NCI-H524 treated with DMSO at 0.1 percent for 48 hours (cell line): ENCODE measurements around the gene CCNQ.
A peak's percentile ranks its signal among the peaks of the same experiment; 100 is the strongest.

Source experiments
- DNase-seq: peaks from one replicate; lab custom pipeline; 2025; lab: John Stamatoyannopoulos, UW

CCNQ gene

DNA sequence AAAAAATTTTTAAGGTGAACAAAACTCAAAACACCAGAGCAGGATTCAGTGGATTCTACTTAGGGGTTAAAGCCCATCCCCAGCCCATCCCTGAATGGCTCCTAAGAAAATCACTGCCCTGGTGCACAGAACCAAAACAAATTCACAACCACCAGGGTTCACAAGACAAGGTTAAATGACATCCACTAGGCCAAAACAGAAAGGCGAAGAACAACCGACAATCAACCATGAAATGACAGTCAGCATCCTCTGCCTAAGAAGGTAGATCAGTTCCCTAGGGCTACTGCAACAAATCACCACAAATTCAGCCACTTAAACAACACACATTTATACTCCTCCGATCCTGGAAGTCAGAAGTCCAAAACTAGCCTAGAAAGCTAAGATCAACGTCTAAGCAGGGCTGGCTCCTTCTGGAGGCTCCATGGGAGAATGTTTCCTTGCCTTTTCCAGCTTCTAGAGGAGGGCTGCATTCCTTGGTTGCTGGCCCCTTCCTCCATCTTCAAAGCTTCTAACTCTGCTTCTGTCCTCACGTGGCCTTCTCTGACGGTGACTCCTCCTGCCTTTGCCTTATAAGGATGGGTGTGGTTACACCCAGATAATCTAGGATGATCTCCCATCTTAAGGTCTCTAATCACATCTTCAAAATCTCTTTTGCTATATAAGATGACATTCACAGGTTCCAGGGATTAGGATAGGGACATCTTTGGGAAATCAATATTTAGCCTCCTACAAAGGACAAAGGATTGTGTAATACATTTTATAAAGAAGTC, 1.8 kb downstream of the CCNQ start:
- DNase-seq = no peak

DNA sequence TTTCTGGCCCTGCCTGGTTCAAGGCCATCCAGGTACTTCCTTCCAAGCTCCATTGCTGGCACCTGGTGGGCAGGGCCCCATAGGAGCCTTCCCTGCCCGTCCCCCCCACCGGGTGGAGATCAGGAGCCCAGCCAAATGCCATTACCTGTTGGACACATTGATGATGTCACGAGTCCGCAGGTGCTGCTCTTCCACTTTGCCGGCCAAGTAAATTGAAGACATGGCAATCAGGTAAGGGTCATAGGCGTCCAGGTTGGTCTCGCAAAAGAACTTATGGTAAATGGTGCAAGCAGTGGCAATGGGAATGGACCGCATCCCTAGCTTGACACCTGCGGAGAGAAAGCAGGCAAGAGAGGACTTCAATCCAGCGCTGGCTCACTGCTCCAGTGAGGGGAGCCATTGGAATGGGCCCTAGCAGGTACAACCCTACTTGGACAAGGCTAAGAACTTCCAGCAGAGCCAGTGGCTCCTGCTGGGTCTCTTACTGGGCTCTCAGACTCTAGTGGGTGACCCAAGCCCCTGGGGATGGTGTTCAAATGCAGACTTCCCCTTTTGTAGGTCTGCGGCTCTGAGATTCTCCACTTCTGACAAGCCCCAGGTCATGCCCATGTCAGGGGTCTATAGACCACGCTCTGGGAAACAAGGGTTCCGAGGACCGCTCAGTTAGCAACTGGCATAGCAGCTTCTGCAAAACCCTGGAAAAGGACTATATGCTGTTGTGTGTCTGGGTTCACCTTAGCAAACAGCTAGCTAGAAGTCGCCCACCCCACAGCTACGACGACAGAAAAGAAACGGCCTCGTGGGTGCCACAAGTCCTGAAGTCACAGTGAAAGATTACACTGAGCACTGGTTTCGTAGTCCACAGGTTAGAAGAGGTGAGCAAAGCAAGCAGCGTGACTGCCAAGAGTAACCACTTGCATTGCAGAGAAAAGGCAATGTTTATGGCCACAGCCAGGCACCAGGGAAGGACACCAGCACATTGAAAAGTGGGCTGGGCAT, 2.8 kb downstream of the CCNQ start:
- DNase-seq = no peak

DNA sequence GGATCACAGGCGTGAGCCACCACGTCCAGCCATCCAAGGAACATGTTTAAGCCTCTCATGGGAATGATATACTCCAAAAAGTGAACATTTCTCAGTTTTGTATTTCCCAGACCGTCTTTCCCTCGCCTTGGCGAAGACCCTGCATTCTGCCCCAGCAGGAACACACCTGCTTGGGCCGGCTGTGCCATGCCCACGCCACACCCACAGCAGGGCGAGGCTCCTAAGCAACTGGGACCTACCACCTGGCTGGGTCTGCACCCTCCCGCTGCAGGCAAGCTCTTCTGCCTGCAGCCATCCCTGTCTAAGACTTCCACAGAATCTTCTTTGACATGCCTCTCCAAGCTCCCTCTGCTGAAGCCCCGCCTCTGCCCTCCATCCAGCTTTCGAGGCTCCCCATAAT, 3.6 kb downstream of the CCNQ start:
- DNase-seq = no peak

DNA sequence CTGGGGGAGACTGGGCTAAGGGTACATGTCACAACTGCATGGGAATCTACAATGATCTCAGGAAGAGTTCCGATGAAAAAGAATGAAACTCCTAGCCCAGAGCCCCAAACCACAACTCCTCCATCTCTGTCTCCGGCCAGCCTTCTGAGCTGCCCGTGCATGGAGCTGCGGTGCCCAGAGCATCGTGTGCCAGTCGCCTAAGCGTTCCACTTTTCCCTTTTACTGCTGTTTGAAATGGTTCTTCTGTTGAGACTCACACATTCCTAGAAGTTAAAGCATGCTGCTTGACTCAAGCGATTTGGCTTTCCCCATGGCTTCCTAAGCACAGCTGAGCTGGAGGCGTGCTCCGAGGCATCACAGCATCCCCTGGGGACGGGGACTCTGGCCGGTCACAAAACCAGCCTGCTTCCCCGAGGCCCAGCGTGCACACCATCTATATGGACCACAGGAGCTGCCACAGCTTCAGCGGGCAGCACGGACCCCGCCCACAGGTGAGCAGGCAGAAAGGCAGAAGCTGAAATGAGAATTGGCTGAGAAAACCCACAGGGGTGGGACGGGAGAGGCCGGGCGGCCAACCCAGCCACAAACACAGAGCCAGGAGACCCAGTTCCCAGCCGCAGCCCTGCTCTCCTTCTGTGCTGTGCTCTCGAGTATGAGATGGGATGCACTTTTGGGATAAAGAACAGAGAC, 5.0 kb downstream of the CCNQ start:
- DNase-seq = no peak

DNA sequence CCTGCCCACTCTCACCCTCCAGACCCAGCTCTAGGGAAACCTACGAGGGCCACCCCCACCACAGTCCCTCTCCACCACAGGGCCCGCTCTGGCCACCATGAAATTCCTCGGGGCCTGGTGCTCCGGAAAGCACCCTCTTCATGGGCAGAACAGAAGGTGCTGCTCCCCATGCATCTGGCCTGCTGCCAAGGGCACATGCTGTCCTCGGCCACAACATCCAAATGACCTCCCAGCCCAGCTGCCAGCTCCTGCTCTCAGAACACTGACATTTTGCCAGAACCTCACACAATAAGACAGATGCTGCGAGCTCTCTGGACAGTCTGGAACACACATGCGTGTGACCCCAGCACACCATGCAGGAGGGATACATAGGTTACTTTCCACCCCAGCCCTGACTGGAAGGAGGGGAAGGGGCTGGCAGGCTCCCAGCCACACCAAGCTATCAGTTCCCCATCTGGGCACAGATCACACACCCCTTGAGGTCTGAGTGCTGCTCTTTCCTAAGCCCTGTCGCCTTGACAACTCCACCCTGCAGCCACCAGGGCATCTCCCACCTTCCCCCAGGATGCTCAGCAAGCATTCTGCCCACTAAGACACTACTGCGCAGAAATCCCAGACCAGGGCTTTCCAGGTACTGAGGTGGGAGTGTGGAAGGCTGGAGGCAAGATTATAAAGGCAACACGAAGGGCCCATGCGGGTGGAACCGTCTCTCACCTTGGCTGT, 5.8 kb downstream of the CCNQ start:
- peak; percentile 89 for DNase-seq

DNA sequence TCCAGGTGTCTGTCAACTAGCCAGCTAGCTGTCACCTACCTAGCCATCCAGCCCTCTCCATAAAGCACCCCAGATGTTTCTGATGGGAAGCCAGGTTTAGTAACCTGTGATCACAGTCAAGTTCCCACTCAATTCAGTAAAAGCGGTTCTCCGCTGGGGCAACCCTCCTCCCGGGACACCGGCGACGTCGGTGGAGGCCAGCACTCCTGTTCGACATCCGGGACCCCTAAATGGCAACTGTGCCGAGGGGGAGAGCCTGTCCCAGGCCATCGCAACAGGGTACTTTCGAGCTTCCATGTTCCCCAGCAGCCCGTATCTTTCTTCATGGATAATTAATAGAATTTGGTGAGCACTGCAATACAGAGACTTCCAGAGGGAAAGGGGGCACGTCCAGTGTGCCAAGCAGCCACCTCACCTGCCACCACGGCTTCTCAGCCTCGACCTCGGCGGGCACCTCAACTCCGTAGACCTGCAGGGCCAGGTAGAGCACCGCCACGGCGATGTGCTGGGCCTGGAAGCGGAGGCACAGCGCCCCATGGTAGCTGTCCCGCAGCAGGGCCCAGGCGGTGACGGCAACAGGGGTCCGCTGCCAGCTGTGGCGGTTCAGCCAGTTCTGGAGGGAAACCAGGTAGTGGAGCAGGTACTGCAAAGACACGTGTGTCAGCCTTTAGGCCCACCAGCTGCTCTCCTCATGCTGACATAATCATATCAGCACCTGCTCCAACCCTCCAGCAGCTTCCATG, 6.7 kb downstream of the CCNQ start:
- no peak for DNase-seq

DNA sequence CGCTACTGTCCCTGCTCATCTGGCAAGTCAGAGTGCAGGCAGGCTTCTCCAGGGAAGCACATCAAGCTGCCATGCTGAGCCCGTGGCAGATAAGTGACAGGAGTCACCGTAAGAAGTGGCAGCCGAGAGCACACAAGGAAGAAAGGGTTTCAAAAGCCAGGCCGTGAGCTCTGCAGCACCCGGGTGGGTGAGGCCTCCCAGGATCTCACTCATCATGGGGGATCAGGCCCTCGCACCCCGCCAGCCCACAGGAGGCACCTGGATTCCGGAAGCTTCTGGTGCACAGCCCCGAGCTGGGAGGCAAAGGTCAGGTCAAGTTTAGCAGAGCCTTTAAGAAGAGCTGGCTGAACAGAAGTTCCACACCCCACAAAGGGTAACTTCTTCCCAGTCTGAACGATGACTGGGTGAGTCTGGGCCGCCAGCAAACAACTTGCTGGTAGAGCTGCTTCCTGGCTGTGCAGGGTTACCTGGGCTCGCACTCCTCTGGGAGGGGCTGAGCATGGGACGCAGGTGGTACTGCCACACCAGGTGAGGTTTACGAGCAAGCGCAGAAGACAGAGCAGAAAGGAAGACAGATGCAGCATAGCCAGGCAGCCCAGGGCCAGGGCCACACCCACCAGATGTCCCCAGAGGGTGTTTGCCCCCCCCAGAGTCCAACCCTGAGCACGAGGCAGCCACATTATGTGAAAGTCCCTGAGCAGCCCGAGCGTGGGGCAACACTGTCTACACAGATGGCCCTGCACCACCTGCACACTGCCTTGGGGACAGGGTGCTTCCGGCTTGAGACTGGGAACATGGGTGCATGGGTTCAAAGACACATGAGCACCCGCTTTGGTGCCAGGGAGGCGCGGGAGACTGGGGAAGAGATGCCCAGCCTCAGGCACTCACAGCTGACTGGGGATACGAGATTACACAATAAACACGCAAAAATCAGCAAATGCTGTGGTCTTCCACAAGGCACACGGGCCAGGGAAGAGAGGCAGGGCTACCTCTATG, 7.7 kb downstream of the CCNQ start:
- peak; percentile 42 for DNase-seq

DNA sequence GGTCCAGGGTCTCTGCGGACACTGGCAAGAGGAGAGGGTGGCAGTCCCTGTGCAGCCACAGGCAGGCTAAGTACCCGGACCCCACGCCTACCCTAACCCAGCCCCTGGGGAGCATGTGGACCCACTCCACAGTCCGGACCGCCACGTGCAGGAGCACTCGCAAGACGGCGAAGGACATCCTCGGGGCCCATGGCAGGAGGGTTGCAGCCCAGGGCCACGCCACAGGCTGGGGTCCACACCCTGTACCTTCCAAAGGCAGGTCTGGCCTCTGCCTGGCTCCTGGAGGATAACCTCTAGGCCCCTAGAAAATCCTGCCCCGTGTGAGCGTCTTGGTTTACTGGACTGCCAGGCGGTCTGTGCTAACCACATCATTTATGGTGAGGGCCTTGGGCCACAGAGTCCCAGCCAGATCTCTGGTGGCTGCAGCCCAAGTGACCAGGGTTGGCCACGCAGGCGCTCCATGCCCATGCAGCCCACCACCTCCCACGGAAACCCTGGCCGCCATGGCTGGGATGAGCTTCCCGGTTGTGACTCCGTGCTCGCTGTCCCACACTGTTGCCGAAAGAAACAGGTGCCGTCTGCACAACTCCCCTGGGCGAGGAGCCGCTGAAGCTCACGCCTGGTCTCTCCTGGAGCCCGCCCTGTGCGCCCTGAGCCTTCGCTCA, 10.0 kb downstream of the CCNQ start:
- no peak for DNase-seq

DNA sequence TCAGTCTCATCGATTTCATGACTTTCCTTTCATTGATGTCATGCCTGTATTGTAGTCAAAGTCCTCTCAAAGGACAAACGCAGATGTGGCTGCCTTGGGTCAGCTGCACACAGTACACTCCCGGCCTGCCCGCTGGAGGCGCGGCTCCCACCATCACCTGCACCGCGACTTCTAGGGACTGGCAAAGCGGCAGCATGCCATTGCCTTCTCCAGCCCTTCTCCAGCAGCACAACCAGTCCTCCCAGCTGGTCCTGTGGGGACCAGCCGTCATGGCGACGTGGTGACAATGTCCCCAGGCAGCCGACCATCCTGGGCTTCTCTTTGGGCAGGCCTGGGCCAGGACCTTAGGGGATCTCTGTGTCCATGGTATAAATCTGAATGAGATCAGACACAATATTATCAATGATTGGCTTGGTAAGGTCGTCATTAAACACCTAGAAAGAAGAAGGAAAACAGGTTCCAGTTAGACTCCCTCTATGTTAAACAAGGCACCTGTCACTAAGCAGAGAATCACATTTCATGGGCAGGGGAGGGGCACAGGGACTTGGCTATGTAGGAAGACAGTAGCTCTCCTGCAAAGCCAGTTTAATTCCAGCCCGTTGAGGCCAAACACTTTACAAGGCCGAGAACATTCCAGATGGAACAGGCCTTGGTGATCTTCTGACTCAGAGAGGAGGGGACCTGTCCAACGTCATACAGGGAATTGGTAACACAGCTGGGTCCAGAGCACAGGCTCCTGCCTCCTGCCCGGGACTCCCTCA, 10.7 kb downstream of the CCNQ start:
- no peak for DNase-seq

DNA sequence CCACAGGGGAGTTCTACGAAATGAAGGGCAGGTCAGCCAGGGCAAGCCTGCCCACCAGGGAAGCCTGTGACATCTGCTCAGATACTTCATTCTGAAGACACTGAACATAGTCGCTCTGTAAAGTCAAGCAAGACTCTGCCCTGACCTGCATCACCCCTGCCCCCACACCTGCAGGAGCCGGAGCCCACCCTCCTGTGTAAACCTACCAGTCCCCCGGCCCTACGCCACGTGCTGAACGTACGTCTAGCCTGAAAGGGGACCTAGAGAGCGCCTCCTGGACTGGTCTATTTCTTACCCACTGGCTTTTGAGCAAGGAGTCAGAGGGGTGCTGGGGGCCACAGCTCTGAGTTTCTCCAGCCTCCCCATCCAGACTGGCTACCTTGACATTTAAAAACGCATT, 11.6 kb downstream of the CCNQ start:
- no peak for DNase-seq

DNA sequence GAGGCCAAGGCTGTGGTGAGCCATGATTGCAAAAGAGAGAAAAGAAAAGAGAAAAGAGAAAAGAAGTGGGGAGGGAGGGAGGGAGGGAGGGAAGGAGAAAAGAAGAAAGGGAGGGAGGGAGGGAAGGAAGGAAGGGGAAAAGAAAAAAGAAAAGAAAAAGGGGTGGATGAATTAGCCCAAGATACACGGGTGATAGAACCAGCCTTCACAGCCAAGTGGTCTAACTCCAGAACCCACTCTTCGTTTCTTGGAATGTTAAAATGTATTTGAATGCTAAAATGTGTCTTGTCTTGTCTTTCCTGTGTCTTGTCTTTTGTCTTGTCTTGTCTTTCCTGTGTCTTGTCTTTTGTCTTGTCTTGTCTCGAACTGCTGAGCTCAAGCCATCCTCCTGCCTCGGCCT, 13.1 kb downstream of the CCNQ start:
- DNase-seq = no peak

DNA sequence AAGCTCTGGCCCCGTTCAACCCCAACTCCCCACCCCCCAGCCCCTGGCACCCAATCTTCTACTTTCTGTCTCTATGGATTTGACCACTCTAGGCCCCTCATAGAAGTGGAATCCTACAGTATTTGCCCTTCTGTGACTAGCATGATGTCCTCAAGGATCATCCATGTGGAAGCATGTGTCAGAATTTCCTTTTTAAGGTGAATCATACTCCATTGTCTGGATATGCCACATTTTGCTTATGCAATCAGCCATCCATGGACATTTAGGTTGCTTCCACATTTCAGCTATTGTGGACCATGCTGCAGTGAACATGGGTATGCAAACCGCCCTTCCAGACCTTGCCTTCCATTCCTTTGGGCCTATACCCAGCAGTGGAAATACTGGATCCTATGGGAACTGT, 15.5 kb downstream of the CCNQ start:
- DNase-seq = no peak

DNA sequence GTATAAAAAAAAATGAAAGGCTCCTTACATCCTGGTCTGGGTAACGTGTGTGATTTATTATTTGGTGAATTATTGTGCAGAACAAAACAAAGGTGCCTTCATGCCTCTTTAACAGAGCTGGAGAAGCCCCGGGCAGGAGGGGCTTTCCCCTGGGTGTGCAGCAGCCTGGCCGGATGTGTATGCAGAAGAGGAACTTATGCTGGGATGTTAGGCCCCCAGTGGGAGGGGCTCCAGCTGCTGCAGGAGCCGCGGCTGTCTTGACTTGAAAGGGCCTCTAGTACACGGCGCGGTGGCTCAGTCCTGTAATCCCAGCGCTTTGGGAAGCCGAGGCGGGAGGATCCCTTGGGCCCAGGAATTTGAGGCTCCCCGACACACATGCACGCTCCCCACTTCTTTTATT, 16.0 kb downstream of the CCNQ start:
- DNase-seq = peak; percentile 44

DNA sequence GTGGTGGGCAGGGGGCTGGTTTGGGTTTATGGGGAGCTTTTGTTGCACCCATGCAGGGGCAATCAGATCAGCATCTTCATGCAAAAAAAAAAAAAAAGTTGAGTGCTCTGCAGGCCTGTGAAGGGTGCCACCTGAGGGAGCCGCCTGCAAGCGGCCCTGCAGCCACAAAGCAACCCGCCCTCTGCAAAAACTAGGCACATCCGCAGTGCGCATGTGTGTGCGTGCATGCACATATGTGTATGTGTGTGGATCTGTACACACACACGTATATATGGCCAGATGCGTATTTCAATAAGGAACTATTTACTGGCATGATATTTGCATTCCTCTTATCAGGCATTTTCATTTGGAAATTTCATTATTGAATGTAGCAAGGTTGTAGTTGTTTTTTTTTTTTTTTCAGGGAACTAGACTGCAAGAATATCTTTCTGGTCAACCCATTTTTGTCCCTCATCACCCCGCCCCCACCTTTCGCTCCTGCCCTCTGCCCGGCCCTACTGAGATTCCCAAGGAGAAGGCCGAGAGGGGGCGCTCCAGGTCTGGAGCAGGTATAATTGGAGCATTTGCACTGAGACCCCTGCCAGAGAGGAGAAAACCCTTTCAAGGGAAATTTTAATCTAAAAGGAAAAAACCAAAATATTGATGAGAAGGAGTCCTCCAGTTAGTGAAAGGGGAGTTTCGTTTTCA, 18.1 kb downstream of the CCNQ start:
- DNase-seq = no peak

DNA sequence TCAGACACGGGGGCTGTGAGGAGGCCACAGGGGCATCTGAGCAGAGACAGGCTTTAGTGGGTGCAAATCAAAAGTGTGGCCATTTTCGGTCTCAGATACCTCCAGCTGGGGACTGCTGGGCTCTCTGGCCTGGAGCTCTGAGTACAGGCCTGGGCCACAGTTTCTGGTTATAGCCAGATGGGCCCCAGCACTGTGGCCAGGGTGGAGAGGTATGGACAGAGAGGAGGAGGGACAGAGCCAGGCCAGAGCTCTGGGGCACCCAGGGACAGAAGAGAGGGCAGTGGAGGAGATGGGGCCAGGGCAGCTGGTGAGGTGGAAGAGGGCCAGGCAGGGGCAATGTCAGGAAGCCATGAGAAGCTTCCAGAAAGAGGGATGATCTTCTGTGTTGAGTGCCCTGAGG, 20.1 kb downstream of the CCNQ start:
- no peak for DNase-seq

DNA sequence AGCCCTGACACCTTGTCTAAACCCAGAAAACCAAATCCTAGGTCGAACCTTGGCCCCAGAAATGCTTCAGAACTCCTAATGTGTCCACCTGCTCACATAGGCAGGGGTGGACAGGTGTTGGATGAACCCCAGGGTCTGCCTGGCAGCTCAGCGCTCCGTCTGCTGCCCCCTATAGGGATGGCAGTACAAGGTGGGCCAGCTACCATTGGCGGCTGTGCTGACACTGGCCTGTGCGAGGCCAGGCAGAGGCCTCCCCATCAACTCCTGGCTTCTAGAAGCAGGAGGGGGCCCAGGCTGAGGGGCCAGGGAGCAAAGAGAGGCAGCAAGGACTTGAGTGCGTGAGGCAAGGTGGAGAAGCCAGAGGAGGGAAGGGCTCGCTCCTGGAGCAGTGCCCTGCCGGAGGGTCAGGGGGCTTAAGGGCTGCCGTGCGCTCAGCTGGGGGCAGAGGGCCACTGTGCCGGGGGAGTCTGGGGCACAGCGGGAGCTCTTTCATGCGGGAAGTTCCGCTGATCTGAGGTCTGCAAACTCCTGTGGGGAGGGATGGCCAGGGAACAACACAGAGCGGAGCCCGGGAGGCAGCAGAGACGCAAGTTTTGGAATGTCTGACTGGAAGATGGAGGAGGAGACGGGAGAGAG, 20.6 kb downstream of the CCNQ start:
- DNase-seq = no peak

DNA sequence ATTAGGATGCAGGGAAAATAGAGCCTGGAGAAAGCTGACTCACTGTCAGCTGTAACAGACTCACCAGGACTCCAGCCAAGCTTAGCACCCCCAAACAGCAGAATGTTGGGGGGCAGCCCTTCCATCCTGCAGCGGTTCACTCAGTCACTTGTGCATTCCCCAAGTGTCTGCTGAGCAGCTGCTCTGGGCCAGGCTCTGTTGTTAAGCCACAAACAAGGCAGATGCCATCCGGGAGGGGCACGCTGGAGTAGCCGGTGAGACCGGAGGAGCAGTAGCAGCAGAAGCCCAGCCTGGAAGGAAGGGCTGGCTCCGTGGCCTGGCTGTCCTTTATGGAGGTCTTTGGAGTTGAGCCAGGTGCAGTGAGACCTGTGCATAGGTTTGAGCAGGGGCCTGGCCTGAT, 22.0 kb downstream of the CCNQ start:
- DNase-seq = peak; percentile 61
